Calu3 (cell line): ENCODE results near the gene VGLL4. TPM values are rescaled to one million over a fixed set of nuclear protein-coding genes. Genes with fewer than 3 reads are reported as not detected.
"Not testable (repeated sequence)": the region's sequence is repeated elsewhere in the genome, so short reads cannot be mapped to it uniquely, and the experiment has no call there.

ENCODE experiments used
- BruUV-seq: library from RNA; stranded (reverse); fragments of 400-500 nt; replicated peaks from 2 replicates; lab custom pipeline; 2021; lab: Mats Ljungman, UMichigan
- CTCF ChIA-PET: fragments of 300-600 bp; sonication (Branson Sonifier 250); formaldehyde crosslinking; loops from one replicate; lab custom pipeline; 2022; ENCODE audit warnings: antibody characterized with exemption; lab: Charles Lee
- DNase-seq: peaks from one replicate; pipeline ENCODE4 v3.0.0; 2022
- H3K27ac Mint-ChIP-seq: one replicate; pipeline ENCODE4 v1.8.0; 2022; ENCODE audit warnings: mixed read lengths; ENCODE audit not compliant: unreplicated experiment
- H3K27me3 Mint-ChIP-seq: one replicate; pipeline ENCODE4 v1.8.0; 2022; ENCODE audit warnings: mixed read lengths; ENCODE audit not compliant: unreplicated experiment
- H3K36me3 Mint-ChIP-seq: one replicate; pipeline ENCODE4 v1.8.0; 2022; ENCODE audit warnings: mild to moderate bottlenecking, moderate library complexity, mixed read lengths; ENCODE audit not compliant: insufficient read depth, unreplicated experiment
- H3K4me1 Mint-ChIP-seq: one replicate; pipeline ENCODE4 v1.8.0; 2022; ENCODE audit warnings: mild to moderate bottlenecking, low read depth, mixed read lengths; ENCODE audit not compliant: unreplicated experiment
- H3K4me3 Mint-ChIP-seq: one replicate; pipeline ENCODE4 v1.8.0; 2022; ENCODE audit warnings: mild to moderate bottlenecking, low read depth, moderate library complexity, mixed read lengths; ENCODE audit not compliant: unreplicated experiment
- H3K9me3 Mint-ChIP-seq: one replicate; pipeline ENCODE4 v1.8.0; 2022; ENCODE audit warnings: low read depth, mixed read lengths; ENCODE audit not compliant: unreplicated experiment
- CTCF ChIP-seq: fragments of 200-600 bp; IDR thresholded peaks from one replicate; pipeline ENCODE4 v1.8.0; 2022; ENCODE audit warnings: antibody characterized with exemption; ENCODE audit not compliant: unreplicated experiment
- intact Hi-C: fragments of 100-400 bp; cut with micrococcal nuclease; formaldehyde crosslinking; loops from one replicate; pipeline ENCODE4 v1.10.0; 2022; ENCODE audit not compliant: unreplicated experiment
- total RNA-seq: library from RNA; stranded (reverse); gene quantifications from 2 replicates; pipeline ENCODE4 v1.2.3, GENCODE V29; 2022

The VGLL4 gene
- total RNA-seq, 1 experiment from 2014 or later: 51.3 TPM

GRCh38 chr3:11513817-11514135 is 129.9 kb downstream of the VGLL4 start:
- H3K36me3 Mint-ChIP-seq: peaks cover 10% of the 10 kb centered on the region
- TF ChIP-seq CTCF: no peak
- H3K27ac Mint-ChIP-seq: no peak overlapping the region
- CTCF ChIA-PET: no interaction called here
- intact Hi-C loops: no loop called here
- H3K27me3 Mint-ChIP-seq: no peaks in the 10 kb centered on the region
- no peaks in the 10 kb centered on the region for H3K9me3 Mint-ChIP-seq
- H3K4me1 Mint-ChIP-seq: peaks cover 11% of the 10 kb centered on the region
- no peak overlapping the region for H3K4me3 Mint-ChIP-seq
- BruUV-seq: no TSS peak
- DNase-seq: no peak

DNA sequence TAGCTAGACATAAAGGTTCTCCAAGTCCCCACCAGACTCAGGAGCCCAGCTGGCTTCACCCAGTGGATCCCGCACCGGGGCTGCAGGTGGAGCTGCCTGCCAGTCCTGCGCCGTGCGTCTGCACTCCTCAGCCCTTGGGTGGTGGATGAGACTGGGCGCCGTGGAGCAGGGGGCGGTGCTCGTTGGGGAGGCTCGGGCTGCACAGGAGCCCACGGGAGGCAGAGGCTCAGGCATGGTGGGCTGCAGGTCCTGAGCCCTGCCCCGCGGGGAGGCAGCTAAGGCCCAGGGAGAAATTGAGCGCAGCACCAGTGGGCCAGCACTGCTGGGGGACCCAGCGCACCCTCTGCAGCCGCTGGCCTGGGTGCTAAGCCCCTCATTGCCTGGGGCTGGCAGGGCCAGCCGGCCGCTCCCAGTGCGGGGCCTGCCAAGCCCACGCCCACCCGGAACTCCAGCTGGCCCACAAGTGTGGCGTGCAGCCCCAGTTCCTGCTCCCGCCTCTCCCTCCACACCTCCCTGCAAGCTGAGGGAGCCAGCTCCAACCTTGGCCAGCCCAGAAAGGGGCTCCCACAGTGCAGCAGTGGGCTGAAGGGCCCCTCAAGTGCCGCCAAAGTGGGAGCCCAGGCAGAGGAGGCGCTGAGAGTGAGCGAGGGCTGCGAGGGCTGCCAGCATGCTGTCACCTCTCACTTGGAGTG is 130.4 kb downstream of the VGLL4 start:
- CTCF ChIA-PET, DNase-seq, H3K27ac Mint-ChIP-seq, H3K9me3 Mint-ChIP-seq, BruUV-seq, H3K27me3 Mint-ChIP-seq, H3K36me3 Mint-ChIP-seq, intact Hi-C loops, H3K4me3 Mint-ChIP-seq: not testable (repeated sequence)
- peaks cover 16% of the 10 kb centered on the region for H3K4me1 Mint-ChIP-seq

DNA sequence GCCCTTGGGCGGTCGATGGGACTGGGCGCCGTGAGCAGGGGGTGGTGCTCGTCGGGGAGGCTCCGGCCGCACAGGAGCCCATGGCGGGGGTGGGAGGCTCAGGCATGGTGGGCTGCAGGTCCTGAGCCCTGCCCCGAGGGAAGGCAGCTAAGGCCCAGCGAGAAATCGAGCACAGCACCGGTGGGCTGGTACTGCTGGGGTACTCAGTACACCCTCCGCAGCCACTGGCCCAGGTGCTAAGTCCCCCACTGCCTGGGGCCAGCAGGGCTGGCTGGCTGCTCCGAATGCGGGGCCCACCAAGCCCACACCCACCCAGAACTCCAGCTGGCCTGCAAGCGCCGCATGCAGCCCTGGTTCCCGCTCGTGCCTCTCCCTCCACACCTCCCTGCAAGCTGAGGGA is 132.1 kb downstream of the VGLL4 start:
- H3K36me3 Mint-ChIP-seq, H3K27me3 Mint-ChIP-seq, BruUV-seq, H3K4me3 Mint-ChIP-seq, CTCF ChIA-PET, DNase-seq, H3K27ac Mint-ChIP-seq, intact Hi-C loops, H3K9me3 Mint-ChIP-seq: not testable (repeated sequence)
- H3K4me1 Mint-ChIP-seq: peaks cover 16% of the 10 kb centered on the region

- no peak for DNase-seq
- H3K4me1 Mint-ChIP-seq: peaks cover 16% of the 10 kb centered on the region
- no TSS peak for BruUV-seq
- no peak for TF ChIP-seq CTCF
- CTCF ChIA-PET: interaction anchor here (0.7 kb wide), 1 partner anchor 80 kb away, joined by 4 read pairs; no protein-coding TSS in a partner anchor
- H3K36me3 Mint-ChIP-seq: peaks cover 5% of the 10 kb centered on the region
- H3K9me3 Mint-ChIP-seq: no peaks in the 10 kb centered on the region
- no peak overlapping the region for H3K27ac Mint-ChIP-seq
- intact Hi-C loops: no loop called here
- no peak overlapping the region for H3K4me3 Mint-ChIP-seq
- no peaks in the 10 kb centered on the region for H3K27me3 Mint-ChIP-seq
These were observed 133.4 kb downstream of the VGLL4 start for GRCh38 chr3:11510356-11510755.

GRCh38 chr3:11510001-11510340 is 133.7 kb downstream of the VGLL4 start:
- no peak for TF ChIP-seq CTCF
- Mint-ChIP-seq H3K27me3 (no peaks in the 10 kb centered on the region), H3K4me1 (peaks cover 16% of the 10 kb centered on the region), H3K36me3 (peaks cover 5% of the 10 kb centered on the region), H3K4me3 (no peak overlapping the region), H3K27ac (no peak overlapping the region), H3K9me3 (no peaks in the 10 kb centered on the region)
- CTCF ChIA-PET: interaction anchor here (0.7 kb wide), 1 partner anchor 79 kb away, joined by 4 read pairs; no protein-coding TSS in a partner anchor
- no peak for DNase-seq
- intact Hi-C loops: no loop called here
- BruUV-seq: no TSS peak
